ENCODE measurements around the gene OOSP3. TPM values are rescaled to one million over a fixed set of nuclear protein-coding genes. Genes with fewer than 3 reads are reported as not detected.
A peak's percentile ranks its signal among the peaks of the same experiment; 100 is the strongest.

OOSP3 gene
- total RNA-seq, 4 donors from 2014 or later, result not detected

DNA sequence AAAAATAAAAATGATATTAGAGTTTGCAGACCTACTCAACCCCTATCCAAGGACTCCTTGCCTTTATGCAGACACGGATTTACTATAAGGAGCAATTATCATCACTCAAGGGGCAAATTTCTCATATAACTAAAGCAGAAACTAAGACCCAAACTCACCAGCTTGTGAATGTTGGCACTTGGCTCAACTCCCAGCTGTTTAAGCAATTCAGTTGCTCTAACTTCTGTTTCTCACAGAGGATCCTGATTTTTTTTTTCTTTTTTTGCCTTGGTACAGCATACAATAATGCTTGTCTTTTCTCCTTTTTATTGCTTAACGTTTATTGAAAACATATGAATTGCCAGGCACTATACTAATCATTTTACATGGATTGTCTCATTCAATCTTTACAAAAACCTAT is 23.7 kb upstream of the OOSP3 start:
- 50 to 55% methylated on average over 2 of the region's 2 CpGs for WGBS, 2 donors
- Histone ChIP-seq H3K4me3 (no peak overlapping the region), H3K9me3 (no peaks in the 10 kb centered on the region), H3K27ac (no peak overlapping the region), H3K27me3 (no peaks in the 10 kb centered on the region), H3K36me3 (no peaks in the 10 kb centered on the region), H3K4me1 (peaks cover 0 to 4% (median 3%) of the 10 kb centered on the region in 3 donors)
- TF ChIP-seq POLR2A (IDR thresholded peaks at IDR 0.05), result no peak
- TF ChIP-seq, protein P1, sequence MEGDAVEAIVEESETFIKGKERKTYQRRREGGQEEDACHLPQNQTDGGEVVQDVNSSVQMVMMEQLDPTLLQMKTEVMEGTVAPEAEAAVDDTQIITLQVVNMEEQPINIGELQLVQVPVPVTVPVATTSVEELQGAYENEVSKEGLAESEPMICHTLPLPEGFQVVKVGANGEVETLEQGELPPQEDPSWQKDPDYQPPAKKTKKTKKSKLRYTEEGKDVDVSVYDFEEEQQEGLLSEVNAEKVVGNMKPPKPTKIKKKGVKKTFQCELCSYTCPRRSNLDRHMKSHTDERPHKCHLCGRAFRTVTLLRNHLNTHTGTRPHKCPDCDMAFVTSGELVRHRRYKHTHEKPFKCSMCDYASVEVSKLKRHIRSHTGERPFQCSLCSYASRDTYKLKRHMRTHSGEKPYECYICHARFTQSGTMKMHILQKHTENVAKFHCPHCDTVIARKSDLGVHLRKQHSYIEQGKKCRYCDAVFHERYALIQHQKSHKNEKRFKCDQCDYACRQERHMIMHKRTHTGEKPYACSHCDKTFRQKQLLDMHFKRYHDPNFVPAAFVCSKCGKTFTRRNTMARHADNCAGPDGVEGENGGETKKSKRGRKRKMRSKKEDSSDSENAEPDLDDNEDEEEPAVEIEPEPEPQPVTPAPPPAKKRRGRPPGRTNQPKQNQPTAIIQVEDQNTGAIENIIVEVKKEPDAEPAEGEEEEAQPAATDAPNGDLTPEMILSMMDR (IDR thresholded peaks at IDR 0.05), result no peak
- intact Hi-C loops (cut with DNase I), result no loop called here
- DNase-seq, result no peak

DNA sequence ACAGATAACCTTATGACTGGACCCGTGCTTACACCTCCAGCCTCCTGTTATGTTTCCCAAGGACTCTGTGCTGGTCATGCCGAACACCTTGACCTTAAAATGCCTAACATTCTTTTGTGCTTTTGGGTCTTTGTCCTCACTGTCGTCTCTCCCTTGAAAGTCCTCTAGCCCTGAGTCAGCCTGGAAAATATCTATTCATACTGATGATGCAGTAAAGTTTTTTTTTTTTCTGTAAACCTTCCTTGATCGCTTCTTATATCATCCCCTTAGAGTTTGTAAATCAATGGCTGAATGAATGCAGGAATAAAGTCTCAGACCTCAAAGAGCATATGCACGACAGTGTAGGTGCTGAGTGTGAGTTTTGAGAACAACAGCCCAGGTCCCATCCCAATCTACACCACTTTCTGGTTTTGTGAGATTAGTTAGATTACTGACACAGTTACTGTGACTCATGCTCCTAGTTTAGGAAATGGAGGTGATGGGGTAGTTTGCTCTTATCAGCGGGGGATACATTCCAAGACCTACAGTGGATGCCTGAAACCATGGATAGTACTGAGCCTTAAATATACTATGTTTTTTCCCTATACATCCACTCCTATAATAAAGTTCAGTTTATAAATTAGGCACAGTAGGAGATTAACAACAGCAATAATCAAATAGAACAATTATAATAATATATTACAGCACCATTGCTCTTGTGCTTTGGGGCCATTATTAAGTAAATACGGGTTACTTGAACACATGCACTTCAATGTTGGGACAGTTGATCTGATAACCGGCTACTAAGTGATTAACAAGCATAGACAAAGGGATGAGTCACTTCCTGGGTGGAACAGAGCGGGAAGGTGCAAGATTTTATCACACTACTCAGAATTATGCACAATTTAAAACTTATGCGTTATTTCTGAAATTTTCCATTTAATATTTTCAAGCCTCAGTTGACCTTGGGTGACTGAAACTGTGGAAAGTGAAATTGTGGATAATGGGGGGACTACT is 20.8 kb upstream of the OOSP3 start:
- intact Hi-C loops (cut with DNase I), result no loop called here
- no peak overlapping the region for H3K4me3 ChIP-seq
- H3K9me3 ChIP-seq, result no peaks in the 10 kb centered on the region
- no peaks in the 10 kb centered on the region for H3K36me3 ChIP-seq
- H3K4me1 ChIP-seq, result peaks cover 0 to 4% (median 3%) of the 10 kb centered on the region in 3 donors
- DNase-seq, result no peak
- H3K27ac ChIP-seq, result no peak overlapping the region
- TF ChIP-seq, protein P1 (IDR thresholded peaks at IDR 0.05), result no peak
- no peak for TF ChIP-seq POLR2A (IDR thresholded peaks at IDR 0.05)
- no peaks in the 10 kb centered on the region for H3K27me3 ChIP-seq
- WGBS, 2 donors, result 48 to 50% methylated on average over 10 of the region's 10 CpGs

DNA sequence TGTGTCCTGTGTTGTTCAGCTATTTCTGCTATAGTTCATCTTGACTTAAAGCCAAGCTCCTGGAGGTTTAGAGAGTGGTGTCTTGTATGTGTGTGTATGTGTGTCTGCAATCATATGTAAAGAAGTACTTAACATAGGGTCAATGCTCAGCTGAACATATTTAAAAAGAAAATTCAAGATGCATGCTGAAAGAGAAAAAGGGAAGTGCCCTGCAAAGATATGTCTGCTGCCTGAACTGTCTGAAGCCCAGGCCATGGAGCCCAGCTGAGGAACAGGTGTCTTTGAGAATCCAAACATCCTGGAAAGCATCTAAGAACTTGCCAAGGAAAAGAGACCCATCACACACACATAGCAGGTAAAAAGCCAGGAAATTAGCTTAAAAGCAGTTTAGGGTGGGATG is 18.9 kb upstream of the OOSP3 start:
- no peak overlapping the region for H3K4me3 ChIP-seq
- H3K27me3 ChIP-seq, result no peaks in the 10 kb centered on the region
- intact Hi-C loops (cut with DNase I), result no loop called here
- peaks cover 0 to 4% (median 3%) of the 10 kb centered on the region in 3 donors for H3K4me1 ChIP-seq
- TF ChIP-seq, protein P1 (IDR thresholded peaks at IDR 0.05), result no peak
- TF ChIP-seq POLR2A (IDR thresholded peaks at IDR 0.05), result no peak
- no peak overlapping the region for H3K27ac ChIP-seq
- no peak for DNase-seq
- H3K9me3 ChIP-seq, result no peaks in the 10 kb centered on the region
- H3K36me3 ChIP-seq, result no peaks in the 10 kb centered on the region

DNA sequence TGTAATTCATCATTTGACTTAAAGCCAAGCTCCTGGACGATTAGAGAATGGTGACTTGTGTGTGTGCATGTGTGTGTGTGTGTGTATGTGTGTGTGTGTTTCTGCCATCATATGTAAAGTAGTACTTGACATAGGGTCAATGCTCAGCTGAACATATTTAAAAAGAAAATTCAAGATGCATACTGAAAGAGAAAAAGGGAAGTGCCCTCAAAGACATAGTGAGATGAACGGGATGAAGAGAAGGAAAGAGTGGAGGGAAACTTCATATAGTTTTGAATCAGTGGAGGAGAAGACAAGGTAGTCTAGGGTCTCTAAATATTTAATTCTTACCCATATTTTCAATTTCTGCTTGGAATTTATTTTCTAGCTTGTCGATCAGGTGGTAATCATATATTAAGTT is 16.3 kb upstream of the OOSP3 start:
- WGBS, 2 donors, result 58 to 61% methylated on average over 3 of the region's 3 CpGs
- Histone ChIP-seq H3K4me3 (no peak overlapping the region), H3K27ac (no peak overlapping the region)

DNA sequence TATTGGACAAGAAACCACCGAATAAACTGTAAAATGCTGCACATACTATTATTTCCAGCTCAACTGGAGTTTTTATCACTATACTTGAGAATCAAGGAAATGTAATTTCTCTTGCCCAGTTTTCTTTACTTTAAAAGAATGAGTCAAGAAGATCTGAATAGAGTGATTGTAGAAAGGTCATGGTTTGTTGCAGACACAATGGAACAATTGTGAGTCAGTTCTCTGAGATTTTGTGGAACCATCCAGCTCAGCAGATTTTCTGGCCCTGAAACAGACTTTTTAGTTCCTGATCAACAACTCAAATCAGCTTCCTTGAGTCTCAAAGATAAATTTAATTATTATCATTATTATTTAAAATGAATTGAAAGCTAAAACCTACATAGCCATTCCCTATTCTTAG is 13.6 kb upstream of the OOSP3 start:
- H3K4me3 ChIP-seq, result no peak overlapping the region
- peaks cover 0 to 9% (median 4%) of the 10 kb centered on the region in 3 donors for H3K4me1 ChIP-seq
- WGBS, 2 donors, result 46 to 53% methylated on average over 1 of the region's 1 CpG
- no peaks in the 10 kb centered on the region for H3K27me3 ChIP-seq
- intact Hi-C loops (cut with DNase I), result no loop called here
- TF ChIP-seq, protein P1 (IDR thresholded peaks at IDR 0.05), result no peak
- TF ChIP-seq POLR2A (IDR thresholded peaks at IDR 0.05), result no peak
- H3K36me3 ChIP-seq, result no peaks in the 10 kb centered on the region
- DNase-seq, result no peak
- no peaks in the 10 kb centered on the region for H3K9me3 ChIP-seq
- H3K27ac ChIP-seq, result peak overlapping the region in 3 of 4 donors; percentile 28 to 71 (median 71)

More for the DNA sequence above, 16.3 kb upstream of the OOSP3 start:
- no peaks in the 10 kb centered on the region for H3K9me3 ChIP-seq
- H3K27me3 ChIP-seq, result no peaks in the 10 kb centered on the region
- H3K36me3 ChIP-seq, result no peaks in the 10 kb centered on the region
- no peak for DNase-seq
- H3K4me1 ChIP-seq, result peaks cover 3 to 13% (median 4%) of the 10 kb centered on the region in 3 donors
- intact Hi-C loops (cut with DNase I), result no loop called here
- TF ChIP-seq POLR2A (IDR thresholded peaks at IDR 0.05), result no peak
- TF ChIP-seq, protein P1 (IDR thresholded peaks at IDR 0.05), result no peak

Data from esophagus squamous epithelium (tissue), 5 donors.